GM23338 (cell line): ENCODE data around the gene QKI. TPM values are rescaled to one million over a fixed set of nuclear protein-coding genes. Genes with fewer than 3 reads are reported as not detected.

Source experiments
- ATAC-seq: fragments of 200-7000 bp; cut with Tn5 transposase; 3 replicates; pipeline ENCODE4 v1.9.1; 2020
- DNase-seq: peaks from one replicate; pipeline ENCODE4 v3.0.0-alpha.2; 2015; ENCODE audit warnings: low spot score
- H2AFZ ChIP-seq: fragments of 200-600 bp; sonication (generic); 2 replicates; pipeline ENCODE4 v1.8.0; 2016; ENCODE audit warnings: antibody characterized with exemption, mild to moderate bottlenecking, moderate library complexity
- H3F3A ChIP-seq: fragments of 200-600 bp; sonication (generic); replicated peaks from 2 replicates; pipeline ENCODE4 v1.8.0; 2017; ENCODE audit warnings: antibody characterized with exemption, mixed run types, low read depth
- H3K27ac ChIP-seq: fragments of 200-600 bp; sonication (generic); 2 replicates; pipeline ENCODE4 v1.6.1; 2016; ENCODE audit warnings: low read depth
- H3K27me3 ChIP-seq: fragments of 200-600 bp; sonication (generic); 2 replicates; pipeline ENCODE4 v1.8.0; 2016; ENCODE audit warnings: mild to moderate bottlenecking, mixed run types, moderate library complexity; ENCODE audit not compliant: insufficient read depth
- H3K36me3 ChIP-seq: fragments of 200-600 bp; sonication (generic); 2 replicates; pipeline ENCODE4 v1.8.0; 2016; ENCODE audit warnings: mild to moderate bottlenecking; ENCODE audit not compliant: insufficient read depth
- H3K4me1 ChIP-seq: fragments of 200-600 bp; sonication (generic); 2 replicates; pipeline ENCODE4 v1.8.0; 2016; ENCODE audit warnings: mild to moderate bottlenecking, moderate library complexity; ENCODE audit not compliant: insufficient read depth
- H3K4me2 ChIP-seq: fragments of 200-600 bp; sonication (generic); 2 replicates; pipeline ENCODE4 v1.7.1; 2017; ENCODE audit warnings: mixed run types
- H3K4me3 ChIP-seq: fragments of 200-600 bp; sonication (generic); 2 replicates; pipeline ENCODE4 v1.6.1; 2016; ENCODE audit warnings: mixed run types
- H3K79me2 ChIP-seq: fragments of 200-600 bp; sonication (generic); replicated peaks from 2 replicates; pipeline ENCODE4 v1.8.0; 2017; ENCODE audit warnings: mild to moderate bottlenecking; ENCODE audit not compliant: insufficient read depth
- H3K9me2 ChIP-seq: fragments of 200-600 bp; sonication (generic); 2 replicates; pipeline ENCODE4 v1.8.0; 2017; ENCODE audit not compliant: insufficient read depth
- H4K20me1 ChIP-seq: fragments of 200-600 bp; sonication (generic); replicated peaks from 2 replicates; pipeline ENCODE4 v1.8.0; 2017; ENCODE audit warnings: mild to moderate bottlenecking; ENCODE audit not compliant: insufficient read depth
- H3K27ac Mint-ChIP-seq: 2 replicates; pipeline ENCODE4 v1.8.0; 2020; ENCODE audit warnings: inconsistent platforms, mild to moderate bottlenecking, moderate library complexity, mixed read lengths
- H3K27me3 Mint-ChIP-seq: 3 replicates; pipeline ENCODE4 v1.8.0; 2022; ENCODE audit warnings: low read depth, mild to moderate bottlenecking, moderate library complexity, mixed read lengths, inconsistent platforms; ENCODE audit not compliant: insufficient read depth, poor library complexity
- H3K36me3 Mint-ChIP-seq: 3 replicates; pipeline ENCODE4 v1.8.0; 2021; ENCODE audit warnings: low read depth, mild to moderate bottlenecking, inconsistent platforms, moderate library complexity, mixed read lengths
- H3K4me1 Mint-ChIP-seq: 3 replicates; pipeline ENCODE4 v1.8.0; 2020; ENCODE audit warnings: mild to moderate bottlenecking, inconsistent platforms, mixed read lengths
- H3K4me3 Mint-ChIP-seq: 3 replicates; pipeline ENCODE4 v1.8.0; 2021; ENCODE audit warnings: moderate library complexity, mild to moderate bottlenecking, inconsistent platforms, mixed read lengths
- H3K9me3 Mint-ChIP-seq: 3 replicates; pipeline ENCODE4 v1.8.0; 2020; ENCODE audit warnings: moderate library complexity, mild to moderate bottlenecking, inconsistent platforms, mixed read lengths
- CREB1 ChIP-seq: fragments of 250-450 bp; sonication (Bioruptor Pico); IDR thresholded peaks from 2 replicates; pipeline ENCODE4 v1.5.0; 2020; ENCODE audit warnings: low read depth, mild to moderate bottlenecking, moderate library complexity
- ETS1 ChIP-seq: IDR thresholded peaks from 2 replicates; pipeline ENCODE4 v1.6.1; 2016; ENCODE audit warnings: antibody characterized with exemption
- EZH2 ChIP-seq: fragments of 200-600 bp; sonication (generic); IDR thresholded peaks from one replicate; pipeline ENCODE4 v1.8.0; 2017; ENCODE audit warnings: antibody characterized with exemption, mild to moderate bottlenecking, low read depth; ENCODE audit not compliant: unreplicated experiment
- EZH2phosphoT487 ChIP-seq: fragments of 200-600 bp; sonication (generic); IDR thresholded peaks from one replicate; pipeline ENCODE4 v1.8.1; 2018; ENCODE audit warnings: antibody characterized with exemption; ENCODE audit not compliant: unreplicated experiment
- JUNB ChIP-seq: IDR thresholded peaks from one replicate; pipeline ENCODE4 v1.6.1; 2016; ENCODE audit warnings: antibody characterized with exemption; ENCODE audit not compliant: unreplicated experiment
- NANOG ChIP-seq: IDR thresholded peaks from 2 replicates; pipeline ENCODE4 v1.6.1; 2016; ENCODE audit warnings: antibody characterized with exemption, borderline replicate concordance
- POLR2AphosphoS5 ChIP-seq: IDR thresholded peaks from 2 replicates; pipeline ENCODE4 v1.6.1; 2016; ENCODE audit warnings: antibody characterized with exemption, low read depth
- STAT1 ChIP-seq: IDR thresholded peaks from one replicate; pipeline ENCODE4 v1.6.1; 2016; ENCODE audit warnings: antibody characterized with exemption; ENCODE audit not compliant: unreplicated experiment
- ZNF114 ChIP-seq: fragments of 250-450 bp; sonication (Bioruptor Pico); IDR thresholded peaks from 2 replicates; pipeline ENCODE4 v1.5.0; 2020; ENCODE audit warnings: mild to moderate bottlenecking, moderate library complexity
- ZNF331 ChIP-seq: fragments of 250-450 bp; sonication (Bioruptor Pico); IDR thresholded peaks from 2 replicates; pipeline ENCODE4 v1.5.0; 2020; ENCODE audit warnings: low read depth, mild to moderate bottlenecking, moderate library complexity
- ZNF462 ChIP-seq: fragments of 250-450 bp; sonication (Bioruptor Pico); IDR thresholded peaks from 2 replicates; pipeline ENCODE4 v1.5.0; 2020; ENCODE audit warnings: mild to moderate bottlenecking, moderate library complexity
- polyA plus RNA-seq: library from polyadenylated mRNA; unstranded; fragments of >200 nt; fragmentation: Nextera tagmentation; extraction: Ambion mirVana; gene quantifications from 2 replicates; pipeline ENCODE4 v1.2.1, GENCODE V29; 2016
- total RNA-seq: library from RNA; depleted of rRNA; stranded (reverse); fragments of >200 nt; shearing (Covaris generic); gene quantifications from 2 replicates; pipeline ENCODE4 v1.2.3, GENCODE V29; 2014
- TF ChIP-seq, protein P1 (sequence below), 2 experiments: fragments of 200-600 bp in 1 of 2; sonication (generic) in 1 of 2; conservative IDR thresholded peaks; 2 replicates each; pipeline versions ENCODE4 v1.5.1 to v1.6.1; 2016 to 2017; ENCODE audit warnings: antibody characterized with exemption in 2 of 2, low read depth in 2 of 2, mild to moderate bottlenecking in 2 of 2, moderate library complexity in 1 of 2
- TF ChIP-seq, protein P2 (sequence below): IDR thresholded peaks from one replicate; pipeline ENCODE4 v1.6.1; 2018; ENCODE audit warnings: antibody characterized with exemption; ENCODE audit not compliant: unreplicated experiment

QKI gene
- total and polyA plus RNA-seq, 2 experiments from 2014 or later: 60.8 to 159 TPM

- Histone ChIP-seq H3F3A (no peaks in the 10 kb centered on the region), H3K4me2 (peak overlapping the region; percentile 39; the same call in 1 of the 2 replicates), H3K36me3 (no peaks in the 10 kb centered on the region), H3K79me2 (peaks cover 100% of the 10 kb centered on the region), H3K27ac (0 out of 2 replicates have a peak overlapping the region, but pooled peaks have one; percentile 43), H3K9me2 (no peaks in the 10 kb centered on the region), H4K20me1 (peaks cover 32% of the 10 kb centered on the region; the same call in 1 of the 2 replicates), H2AFZ (no peak overlapping the region), H3K27me3 (no peaks in the 10 kb centered on the region), H3K4me1 (peaks cover 37% of the 10 kb centered on the region), H3K4me3 (no peak overlapping the region)
- Mint-ChIP-seq H3K4me1 (peaks cover 55% of the 10 kb centered on the region), H3K36me3 (no peaks in the 10 kb centered on the region; the same call in 2 of the 3 replicates), H3K27me3 (no peaks in the 10 kb centered on the region), H3K27ac (peak overlapping the region; percentile 20), H3K9me3 (no peaks in the 10 kb centered on the region), H3K4me3 (no peak overlapping the region)
- TF ChIP-seq POLR2AphosphoS5: no peak
- TF ChIP-seq, protein P1, sequence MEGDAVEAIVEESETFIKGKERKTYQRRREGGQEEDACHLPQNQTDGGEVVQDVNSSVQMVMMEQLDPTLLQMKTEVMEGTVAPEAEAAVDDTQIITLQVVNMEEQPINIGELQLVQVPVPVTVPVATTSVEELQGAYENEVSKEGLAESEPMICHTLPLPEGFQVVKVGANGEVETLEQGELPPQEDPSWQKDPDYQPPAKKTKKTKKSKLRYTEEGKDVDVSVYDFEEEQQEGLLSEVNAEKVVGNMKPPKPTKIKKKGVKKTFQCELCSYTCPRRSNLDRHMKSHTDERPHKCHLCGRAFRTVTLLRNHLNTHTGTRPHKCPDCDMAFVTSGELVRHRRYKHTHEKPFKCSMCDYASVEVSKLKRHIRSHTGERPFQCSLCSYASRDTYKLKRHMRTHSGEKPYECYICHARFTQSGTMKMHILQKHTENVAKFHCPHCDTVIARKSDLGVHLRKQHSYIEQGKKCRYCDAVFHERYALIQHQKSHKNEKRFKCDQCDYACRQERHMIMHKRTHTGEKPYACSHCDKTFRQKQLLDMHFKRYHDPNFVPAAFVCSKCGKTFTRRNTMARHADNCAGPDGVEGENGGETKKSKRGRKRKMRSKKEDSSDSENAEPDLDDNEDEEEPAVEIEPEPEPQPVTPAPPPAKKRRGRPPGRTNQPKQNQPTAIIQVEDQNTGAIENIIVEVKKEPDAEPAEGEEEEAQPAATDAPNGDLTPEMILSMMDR (conservative IDR thresholded peaks at IDR 0.05; ENCODE audit: low read depth in 2 of 2): no peak
- no peak for TF ChIP-seq EZH2phosphoT487
- no peak for TF ChIP-seq CREB1 (CRISPR knock-in tag)
- no peak for TF ChIP-seq NANOG
- TF ChIP-seq EZH2: no peak
- TF ChIP-seq, protein P2, sequence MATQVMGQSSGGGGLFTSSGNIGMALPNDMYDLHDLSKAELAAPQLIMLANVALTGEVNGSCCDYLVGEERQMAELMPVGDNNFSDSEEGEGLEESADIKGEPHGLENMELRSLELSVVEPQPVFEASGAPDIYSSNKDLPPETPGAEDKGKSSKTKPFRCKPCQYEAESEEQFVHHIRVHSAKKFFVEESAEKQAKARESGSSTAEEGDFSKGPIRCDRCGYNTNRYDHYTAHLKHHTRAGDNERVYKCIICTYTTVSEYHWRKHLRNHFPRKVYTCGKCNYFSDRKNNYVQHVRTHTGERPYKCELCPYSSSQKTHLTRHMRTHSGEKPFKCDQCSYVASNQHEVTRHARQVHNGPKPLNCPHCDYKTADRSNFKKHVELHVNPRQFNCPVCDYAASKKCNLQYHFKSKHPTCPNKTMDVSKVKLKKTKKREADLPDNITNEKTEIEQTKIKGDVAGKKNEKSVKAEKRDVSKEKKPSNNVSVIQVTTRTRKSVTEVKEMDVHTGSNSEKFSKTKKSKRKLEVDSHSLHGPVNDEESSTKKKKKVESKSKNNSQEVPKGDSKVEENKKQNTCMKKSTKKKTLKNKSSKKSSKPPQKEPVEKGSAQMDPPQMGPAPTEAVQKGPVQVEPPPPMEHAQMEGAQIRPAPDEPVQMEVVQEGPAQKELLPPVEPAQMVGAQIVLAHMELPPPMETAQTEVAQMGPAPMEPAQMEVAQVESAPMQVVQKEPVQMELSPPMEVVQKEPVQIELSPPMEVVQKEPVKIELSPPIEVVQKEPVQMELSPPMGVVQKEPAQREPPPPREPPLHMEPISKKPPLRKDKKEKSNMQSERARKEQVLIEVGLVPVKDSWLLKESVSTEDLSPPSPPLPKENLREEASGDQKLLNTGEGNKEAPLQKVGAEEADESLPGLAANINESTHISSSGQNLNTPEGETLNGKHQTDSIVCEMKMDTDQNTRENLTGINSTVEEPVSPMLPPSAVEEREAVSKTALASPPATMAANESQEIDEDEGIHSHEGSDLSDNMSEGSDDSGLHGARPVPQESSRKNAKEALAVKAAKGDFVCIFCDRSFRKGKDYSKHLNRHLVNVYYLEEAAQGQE: no peak
- TF ChIP-seq STAT1: no peak
- TF ChIP-seq JUNB: no peak
- TF ChIP-seq ZNF462 (CRISPR knock-in tag): no peak
- no peak for TF ChIP-seq ZNF331 (CRISPR knock-in tag)
- TF ChIP-seq ETS1: no peak
- TF ChIP-seq ZNF114 (CRISPR knock-in tag): no peak
- DNase-seq (peak; percentile 41), ATAC-seq (peak; percentile 51)
Observed at GRCh38 chr6:163429858-163430448, 15.4 kb downstream of the QKI start.
